ENCODE data around the gene CAMK1D.
"Not testable (repeated sequence)": the region's sequence is repeated elsewhere in the genome, so short reads cannot be mapped to it uniquely, and the experiment has no call there.

The CAMK1D gene

DNA sequence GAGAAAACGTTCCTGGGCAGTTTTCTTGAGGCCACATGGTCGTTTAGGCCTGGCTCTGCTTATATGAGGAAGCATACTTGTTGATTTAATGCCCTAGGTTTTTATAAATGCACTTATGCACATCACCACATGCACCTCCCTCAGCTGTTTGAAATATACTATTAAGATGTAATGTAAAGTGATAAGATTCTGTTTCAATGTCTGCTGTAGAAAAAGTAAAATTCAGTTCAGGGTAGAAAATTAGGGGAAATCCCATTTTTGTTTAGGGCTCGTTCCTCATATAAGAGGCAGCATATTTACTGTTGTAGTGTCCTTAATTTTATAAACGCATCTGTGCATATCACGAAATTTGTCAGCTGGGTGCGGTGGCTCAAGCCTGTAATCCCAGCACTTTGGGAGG lies 7.8 kb upstream of the CAMK1D start:
- DNase-seq = no peak

DNA sequence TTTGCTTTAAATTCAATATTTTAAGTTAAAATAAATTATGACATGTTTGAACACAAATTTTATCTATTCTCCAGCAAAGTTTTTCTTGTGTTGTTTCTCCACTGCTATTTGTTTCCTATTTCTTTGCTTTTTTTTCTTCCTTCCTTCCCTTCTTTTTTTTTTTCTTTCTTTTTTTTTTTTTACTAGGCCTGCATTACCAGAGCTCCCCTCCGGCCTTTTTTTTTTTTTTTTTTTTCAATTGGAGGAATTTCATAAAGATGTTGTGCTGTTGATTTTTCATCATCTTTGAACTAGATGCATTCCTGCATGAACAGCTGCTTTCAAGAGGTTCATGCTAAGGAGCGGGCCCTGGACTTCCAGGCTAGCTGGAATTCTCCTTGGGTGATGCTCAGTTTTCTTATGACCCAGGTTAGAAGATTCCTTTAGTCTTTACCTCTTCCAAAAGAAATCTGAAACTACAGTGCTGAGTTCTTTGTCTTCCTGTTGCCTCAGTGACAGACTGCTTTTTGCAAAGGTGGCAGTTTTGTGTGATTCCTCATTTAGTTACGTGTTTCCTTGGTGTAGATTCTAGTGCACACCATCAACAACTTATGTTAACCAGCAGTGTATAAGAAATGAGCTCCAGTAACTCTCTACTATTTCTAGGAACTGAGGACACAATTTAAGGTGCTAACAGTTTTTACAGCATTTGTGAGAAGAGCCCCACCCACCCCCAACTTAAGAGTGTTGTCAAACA lies 4.8 kb upstream of the CAMK1D start:
- no peak for DNase-seq

DNA sequence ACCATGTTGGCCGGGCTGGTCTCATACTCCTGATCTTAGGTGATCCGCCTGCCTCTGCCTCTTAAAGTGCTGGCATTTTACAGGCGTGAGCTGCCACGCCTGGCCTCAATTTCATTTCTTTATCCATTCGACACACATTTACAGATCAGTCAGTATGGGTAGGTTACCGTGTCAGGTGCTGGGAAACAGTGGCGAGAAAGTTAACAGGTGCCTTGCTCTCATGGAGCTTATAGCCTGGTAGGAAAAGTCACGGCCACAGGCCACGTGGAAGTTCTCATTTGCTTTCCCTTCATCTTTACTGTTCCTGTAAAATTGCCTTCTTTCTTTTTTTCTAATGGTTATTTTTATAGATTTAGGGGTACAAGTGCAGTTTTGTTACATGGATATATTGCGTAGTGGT lies 2.6 kb upstream of the CAMK1D start:
- DNase-seq = no peak

DNA sequence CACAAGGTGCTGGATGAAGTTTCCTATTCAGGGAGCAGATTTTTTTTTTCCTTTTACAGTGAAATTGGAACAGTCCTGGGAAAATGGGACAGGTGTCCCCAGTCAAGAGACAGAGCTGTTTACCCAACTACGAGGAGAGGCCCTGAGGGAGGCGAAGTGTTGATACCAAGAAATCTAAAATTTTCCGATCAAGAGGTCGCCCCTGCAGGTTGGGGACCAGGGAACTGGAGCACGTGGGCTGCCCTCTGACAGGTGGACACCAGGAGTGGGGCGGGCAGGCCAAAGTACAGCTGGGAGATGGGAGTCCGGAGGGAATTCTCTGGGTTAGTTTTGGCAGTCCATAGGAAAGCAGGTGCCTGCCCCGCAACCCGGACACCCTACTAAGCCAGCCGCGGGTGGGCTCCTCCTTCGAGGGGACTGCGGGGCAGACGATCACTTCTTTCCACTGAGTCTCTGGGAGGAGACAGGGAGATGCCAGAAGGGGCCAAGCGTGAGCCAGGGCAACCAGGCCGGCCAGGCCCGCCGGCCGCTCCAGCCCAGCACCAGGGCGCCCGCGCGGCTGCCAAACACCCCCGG lies 965 bp upstream of the CAMK1D start:
- DNase-seq = no peak

DNA sequence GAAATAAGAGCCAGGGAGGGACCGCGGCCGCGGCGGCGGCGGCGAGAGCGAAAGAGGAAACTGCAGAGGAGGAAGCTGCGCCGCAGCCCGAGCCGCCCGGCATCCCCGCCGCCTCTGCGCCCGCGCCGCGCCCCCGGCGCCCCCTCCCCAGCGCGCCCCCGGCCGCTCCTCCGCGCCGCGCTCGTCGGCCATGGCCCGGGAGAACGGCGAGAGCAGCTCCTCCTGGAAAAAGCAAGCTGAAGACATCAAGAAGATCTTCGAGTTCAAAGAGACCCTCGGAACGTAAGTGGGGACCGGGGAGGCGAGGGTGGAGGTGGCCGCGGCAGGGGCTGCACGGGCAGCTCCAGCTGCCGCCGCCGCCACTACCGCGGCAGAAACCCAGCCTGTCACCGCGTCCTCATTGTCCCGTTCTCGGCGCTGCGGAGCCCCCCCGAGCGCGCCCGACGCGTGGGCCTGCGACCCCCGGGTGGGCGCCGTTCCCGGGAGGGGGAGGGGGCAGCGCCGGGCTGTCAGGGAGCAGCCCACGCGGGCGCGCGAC lies 351 bp downstream of the CAMK1D start:
- no peak for DNase-seq

DNA sequence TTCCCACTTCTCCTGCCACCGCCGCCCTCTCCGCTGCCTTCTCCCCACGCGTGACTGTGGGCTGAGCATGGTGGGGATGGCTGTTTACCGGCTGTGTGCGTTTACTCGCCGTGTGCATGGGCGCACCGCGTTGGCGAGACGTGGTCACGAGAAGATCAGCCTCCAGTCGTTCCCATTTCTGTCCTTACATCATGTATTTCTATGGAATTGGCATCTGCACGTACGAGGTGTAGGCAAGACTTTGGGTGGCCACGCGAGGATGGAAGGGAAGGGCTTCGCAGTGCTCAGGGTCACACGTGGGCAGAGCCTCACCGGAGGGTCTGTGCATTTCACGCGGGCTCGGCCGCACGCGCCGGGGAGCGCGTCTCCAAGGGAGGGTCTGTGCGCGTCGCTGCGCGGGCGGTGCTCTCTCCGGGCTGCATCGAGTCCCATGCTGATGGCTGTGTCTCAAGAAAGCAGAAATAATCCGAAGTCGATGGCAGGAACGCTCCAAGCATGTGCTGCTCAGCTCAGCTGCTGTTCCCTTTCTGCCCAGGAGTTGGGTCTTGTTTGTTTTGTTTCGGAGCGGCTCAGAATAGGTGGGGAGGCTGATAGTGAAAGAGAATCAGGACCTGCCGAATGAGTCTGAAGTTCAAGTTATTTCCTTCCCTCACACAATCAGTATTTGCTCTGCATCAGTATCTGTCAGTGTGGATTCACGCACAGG lies 973 bp downstream of the CAMK1D start:
- no peak for DNase-seq

DNA sequence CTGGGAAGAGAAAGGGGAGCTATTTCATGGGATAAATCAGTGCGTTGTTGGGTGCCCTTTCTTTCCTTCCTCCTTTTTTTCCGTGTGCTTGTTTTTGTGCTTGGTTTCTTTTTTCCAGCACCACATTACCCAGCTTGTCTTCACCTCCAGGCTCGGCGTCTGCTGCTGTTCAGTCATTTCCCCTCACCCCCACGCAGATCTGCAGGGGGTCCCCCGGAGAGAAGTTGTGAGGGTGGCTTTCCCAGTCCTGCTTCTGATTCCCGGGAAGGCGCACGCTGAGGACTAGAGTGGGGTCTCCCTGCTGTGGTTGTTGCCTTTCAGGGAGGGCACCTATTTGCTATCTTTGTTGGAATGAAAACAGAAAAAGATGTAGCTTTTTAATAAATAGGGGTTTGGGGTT lies 1.6 kb downstream of the CAMK1D start:
- DNase-seq = no peak

DNA sequence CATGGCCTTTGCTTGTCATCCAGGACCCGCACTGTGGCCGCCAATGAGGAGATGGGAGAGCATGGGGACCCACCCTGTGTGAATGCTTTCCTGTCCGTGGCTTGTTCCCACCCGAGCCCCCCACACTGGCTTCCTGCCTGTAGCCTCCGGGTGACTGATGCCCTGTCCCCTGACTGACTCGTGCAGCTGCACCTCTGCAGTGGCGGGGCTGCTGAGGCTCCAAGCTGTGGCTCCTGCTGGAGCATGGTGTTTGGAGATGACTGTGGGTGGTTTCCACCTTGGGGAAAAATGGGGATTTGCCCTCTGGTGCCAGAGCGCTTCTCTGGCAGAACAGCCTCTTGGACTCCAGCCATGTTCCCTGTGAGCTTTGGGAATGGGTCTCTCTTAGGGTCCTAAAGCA lies 2.1 kb downstream of the CAMK1D start:
- DNase-seq = no peak

DNA sequence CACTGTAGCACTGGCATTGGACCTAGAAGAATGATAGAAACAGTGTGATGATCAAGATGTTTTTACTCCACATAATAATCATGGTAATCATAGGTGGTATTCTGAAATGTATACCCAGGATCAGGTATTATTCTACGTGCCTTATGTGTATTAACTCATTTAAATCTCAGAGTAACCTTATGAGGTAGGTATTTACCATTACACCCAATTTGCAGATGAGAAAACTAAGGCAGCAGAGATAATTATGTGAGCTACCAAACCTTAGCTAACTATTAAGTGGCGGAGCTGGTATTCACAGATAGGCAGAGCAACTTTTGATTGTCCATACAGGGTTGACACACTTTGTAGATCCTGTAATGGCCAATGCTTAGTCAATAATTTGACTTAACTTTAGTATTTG lies 2.5 kb downstream of the CAMK1D start:
- DNase-seq = no peak

DNA sequence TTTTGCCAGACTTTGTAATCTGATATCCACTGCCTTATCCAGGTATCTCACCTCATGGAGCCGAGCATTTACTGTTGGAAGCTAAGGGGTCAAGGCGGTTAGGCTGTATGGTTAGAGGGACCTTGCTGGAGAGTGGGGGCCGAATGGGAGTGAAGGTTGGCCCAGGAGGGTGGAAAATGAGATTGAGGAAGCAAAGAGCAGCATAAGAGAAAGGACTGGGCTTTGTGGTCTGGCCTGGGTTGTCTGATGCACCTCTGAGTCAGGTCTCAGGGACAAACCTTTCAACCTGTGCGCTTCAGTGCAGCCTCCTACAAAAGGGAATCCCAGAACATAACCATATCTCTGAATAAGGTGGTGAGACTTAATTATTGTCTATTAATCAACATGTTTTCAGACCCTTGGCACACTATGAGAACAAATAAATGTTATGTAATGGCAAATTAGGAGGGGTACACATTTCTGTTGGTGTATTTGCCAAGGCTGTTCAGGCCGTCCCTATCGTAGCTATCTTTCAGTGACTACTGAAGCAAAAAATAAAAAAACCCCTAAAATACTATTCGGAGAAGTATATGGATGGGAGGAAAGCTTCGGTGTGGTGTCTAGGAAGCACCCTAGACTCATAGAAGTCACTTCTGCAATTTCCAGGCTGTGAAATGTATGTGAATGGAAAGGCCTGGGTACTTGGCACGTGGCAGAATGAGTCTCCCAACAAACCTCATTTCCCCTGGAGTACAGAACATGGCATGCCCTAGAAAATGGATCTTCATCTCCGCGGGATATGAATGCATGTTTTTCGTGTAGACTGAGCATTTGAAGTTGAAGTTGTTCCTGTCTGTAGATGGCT lies 4.3 kb downstream of the CAMK1D start:
- DNase-seq = no peak

DNA sequence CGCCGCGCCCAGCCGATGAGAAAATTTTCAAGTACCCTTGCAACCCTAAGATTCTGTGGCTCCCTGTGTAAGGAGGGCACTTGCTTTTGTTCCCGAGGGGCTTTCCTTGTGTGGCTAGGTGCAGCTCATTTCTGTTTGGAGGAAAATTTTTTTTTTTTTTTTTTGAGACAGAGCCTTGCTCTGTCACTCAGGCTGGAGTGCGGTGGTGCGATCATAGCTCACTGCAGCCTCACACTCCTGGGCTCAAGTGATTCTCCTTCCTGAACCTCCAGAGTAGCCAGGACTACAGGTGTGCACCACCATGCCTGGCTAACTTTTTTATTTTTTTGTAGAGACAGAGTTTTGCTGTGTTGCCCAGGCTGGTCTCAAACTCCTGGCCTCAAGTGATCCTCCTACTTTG lies 5.3 kb downstream of the CAMK1D start:
- DNase-seq = not testable (repeated sequence)

DNA sequence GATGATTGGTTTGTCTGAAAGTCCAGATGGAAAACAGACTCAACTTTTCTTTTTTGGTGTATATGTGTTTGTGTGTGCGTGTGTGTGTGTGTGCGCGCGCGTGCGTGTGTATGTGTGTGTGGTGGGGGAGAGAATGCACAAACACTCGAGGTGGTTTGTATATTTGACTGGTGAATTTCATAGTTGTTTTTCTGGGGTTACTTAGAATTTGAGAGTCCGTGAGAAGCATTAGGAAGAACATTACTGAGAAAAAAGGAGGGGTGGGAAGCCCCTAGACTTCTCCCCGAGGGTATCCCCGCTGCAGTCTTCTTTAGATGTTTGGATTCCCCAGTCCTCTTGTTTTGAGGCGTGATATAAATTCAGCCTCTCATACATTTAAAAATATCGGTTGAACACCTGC lies 6.0 kb downstream of the CAMK1D start:
- DNase-seq = no peak

DNA sequence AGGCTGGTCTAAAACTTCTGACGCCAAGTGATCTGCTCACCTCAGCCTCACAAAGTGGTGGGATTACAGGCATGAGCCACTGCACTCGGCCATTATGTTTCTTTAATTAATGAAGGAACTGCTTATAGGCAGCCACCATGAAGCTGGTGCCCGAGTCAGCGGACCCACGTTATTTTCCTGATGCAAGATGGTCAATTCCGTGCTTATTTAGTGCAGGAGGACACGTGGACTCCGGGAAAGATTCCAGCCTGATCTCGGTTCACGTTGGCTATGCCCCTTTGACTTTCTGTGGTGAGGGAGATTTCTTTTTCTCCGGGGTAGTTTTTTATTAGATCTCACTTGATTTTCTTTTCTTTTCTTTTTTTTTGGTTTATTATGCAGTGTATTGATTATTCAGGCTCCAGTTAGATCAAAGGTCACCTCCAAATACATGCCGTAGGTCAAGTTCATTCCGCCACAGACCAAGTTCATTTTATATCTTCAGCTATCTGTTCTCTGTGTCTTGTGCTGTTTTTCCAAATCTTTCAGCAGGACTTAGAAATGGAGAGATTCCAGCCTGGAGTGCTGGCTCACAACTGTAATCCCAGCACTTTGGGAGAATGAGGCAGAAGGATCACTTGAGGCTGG lies 8.3 kb downstream of the CAMK1D start:
- no peak for DNase-seq

DNA sequence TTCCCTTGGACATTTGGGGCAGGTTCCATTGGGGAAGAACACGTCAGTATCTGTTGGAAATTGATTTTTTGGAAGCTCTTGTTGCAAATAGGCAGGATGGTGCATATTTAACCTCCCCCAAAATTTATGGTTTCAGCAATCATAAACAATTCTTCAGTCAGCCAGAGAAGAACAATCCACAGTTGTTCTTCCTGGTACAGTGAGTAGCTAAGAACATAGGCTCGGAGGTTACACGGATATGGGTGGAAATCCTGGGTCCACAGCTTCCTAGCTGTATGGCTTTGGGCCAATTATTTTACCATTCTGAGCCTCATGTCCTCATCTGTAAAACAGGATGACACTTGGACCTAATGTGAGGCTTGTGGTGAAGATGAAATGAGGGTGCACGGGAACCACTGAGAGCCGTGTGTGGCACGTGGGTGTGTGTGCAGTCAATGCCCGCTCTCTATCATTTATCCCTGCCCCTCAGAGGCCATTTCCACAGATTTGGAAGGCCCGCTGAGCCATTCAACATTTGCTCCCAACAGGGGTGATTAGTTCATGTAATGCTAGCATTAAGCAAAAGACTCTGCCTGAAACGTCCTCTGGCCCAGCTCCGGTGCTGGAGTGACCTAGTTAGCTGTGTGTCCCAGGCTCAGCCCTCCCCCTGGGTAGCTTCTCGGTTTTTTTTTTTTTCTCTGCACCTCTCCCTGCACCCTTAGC lies 9.7 kb downstream of the CAMK1D start:
- no peak for DNase-seq

DNA sequence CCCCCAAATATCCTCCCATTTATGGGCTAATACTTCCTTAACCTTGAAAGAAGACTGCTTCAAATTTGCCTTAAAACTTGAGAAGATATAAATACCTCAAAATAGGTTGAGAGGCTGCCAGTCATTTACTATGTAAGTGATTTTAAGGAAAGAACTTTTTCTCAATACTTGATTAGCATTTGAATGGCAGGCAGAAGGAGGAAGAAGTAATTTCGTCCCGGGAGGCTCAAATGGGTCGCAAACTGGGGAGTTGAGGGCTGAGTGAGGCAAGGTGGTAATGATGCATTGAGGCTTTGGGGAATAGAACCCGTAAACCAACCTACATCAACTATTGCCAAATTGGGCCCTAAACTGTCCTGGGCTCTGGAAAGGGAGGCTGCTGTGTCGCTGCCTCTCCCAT lies 11.1 kb downstream of the CAMK1D start:
- DNase-seq = no peak

DNA sequence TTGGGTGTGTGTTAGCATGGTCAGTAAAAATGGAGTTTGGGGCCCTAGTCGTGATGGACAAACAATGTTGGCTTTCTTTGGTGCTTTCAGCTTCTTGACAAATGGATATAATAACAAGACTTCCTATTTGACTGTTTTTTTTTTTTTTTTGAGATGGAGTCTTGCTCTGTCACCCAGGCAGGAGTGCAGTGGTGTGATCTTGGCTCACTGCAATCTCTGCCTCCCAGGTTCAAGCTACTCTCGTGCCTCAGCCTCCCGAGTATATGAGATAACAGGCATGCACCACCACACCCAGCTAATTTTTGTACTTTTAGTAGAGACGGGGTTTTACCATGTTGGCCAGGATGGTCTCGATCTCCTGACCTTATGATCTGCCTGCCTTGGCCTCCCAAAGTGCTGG lies 11.8 kb downstream of the CAMK1D start:
- DNase-seq = not testable (repeated sequence)

DNA sequence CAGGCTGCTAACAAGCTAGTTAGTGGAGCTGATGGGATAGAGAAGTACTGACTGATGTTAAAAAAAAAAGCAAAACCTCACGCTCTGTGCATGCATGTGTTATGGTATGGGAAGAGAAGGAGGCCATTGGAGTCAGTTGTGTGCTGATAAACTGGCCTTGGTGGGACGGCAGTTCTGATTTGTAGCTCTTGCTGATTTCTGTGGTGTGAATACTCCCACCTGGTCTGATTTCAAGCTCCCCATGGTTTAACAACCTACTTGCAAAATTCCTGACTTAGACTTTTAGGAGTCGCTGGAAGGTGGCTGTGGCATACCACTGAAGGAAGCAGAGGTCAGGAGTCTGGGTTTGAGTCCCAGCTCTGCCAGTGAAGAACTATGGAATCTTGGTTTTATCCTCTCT lies 15.2 kb downstream of the CAMK1D start:
- DNase-seq = no peak

DNA sequence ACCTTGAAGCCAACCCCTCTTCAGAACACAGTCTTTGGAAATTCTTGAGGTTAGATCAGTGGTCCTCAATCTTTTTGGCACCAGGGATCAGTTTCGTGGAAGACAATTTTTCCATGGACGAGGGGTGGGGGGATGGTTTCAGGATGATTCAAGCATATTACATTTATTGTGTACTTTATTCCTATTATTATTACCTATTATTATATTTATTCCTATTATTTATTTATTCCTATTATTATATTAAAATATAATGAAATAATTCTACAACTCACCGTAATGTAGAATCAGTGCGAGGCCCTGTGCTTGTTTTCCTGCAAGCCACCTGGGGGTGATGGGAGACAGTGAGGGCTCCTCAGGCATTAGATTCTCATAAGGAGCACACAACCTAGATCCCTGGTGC lies 17.9 kb downstream of the CAMK1D start:
- no peak for DNase-seq

DNA sequence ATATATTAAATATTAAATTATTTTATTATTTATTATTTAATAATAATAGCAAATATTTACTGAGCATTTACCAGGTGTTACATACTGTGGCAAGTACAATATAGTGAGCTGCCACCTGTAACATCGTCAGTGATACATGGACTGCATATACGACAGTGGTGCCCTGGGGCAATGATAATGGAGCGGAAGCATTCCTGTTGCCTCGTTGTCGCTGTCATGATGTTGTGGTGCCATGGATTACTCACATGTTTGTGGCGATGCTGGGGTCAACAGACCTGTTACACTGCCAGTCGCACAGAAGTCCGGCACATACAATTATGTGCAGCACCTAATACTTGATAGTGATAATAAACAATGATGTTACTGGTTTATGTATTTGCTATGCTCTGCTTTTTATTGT lies 20.6 kb downstream of the CAMK1D start:
- no peak for DNase-seq

DNA sequence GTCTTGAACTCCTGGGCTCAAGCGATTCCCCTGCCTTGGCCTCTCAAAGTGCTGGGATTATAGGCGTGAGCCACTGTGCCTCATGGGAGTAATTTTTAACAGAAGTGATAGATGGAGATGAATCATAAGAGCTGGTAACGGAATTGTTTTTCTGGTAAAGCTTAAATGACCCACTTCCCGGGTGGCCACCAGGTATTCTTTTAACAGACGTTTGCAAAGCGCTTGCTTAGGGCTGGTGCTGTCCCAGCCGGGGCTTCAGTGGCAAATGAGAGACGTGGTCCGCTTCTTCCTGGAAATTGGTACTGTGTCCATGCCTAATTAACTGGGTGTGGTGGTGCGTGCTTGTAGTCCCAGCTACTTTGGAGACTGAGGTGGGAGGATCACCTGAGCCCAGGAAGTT lies 23.5 kb downstream of the CAMK1D start:
- DNase-seq = no peak

DNA sequence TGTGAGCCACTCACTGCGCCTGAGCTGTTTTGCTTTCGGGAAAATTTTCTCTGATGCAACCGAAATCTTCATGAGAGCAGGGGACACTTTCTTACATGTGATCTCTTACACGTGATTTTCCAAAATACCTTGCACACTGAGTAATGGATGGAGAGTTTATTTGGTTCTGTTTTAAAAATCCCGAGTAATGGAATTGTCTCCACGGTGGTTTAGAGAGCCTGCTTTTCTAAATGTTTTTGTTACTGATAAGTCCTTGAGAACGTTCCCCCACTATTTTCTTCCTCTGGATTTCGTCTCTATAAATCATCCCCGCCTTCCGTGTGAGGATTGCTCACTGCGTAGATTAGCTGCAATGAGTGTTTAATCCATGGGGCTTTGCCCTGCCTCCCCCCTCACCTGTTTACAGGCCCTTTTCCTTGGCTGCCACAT lies 25.7 kb downstream of the CAMK1D start:
- no peak for DNase-seq

DNA sequence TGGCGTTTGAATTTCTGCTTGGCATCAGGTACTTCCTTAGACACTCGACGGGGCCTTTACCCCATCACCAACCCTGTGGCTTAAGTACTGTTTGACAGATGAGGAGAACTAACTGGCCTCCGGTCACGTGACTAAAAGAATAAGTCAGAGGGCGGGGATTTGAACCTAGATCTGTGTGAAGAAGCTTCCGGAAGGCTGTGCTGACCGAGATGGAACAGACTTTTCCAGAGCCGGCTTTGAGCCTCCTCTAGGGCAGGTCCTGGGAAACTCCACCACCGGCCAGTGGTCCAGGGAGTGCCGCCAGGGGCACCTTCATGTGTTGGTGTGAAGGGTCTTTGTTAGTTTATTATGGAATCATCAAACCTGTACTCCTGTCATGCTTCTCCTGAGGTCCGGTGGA lies 26.9 kb downstream of the CAMK1D start:
- no peak for DNase-seq

All from NCI-H1048 (cell line).